Neural crest cell (in vitro differentiated cells): ENCODE data around the gene SH3PXD2A. TPM values are rescaled to one million over a fixed set of nuclear protein-coding genes. Genes with fewer than 3 reads are reported as not detected.

Experiments used
- DNase-seq: peaks from one replicate; pipeline ENCODE4 v3.0.0; 2021; ENCODE audit warnings: low read depth, mixed read lengths, low spot score
- H3K27ac Mint-ChIP-seq: one replicate; pipeline ENCODE4 v1.8.0; 2021; ENCODE audit warnings: mild to moderate bottlenecking, mixed read lengths; ENCODE audit not compliant: unreplicated experiment
- H3K27me3 Mint-ChIP-seq: 2 replicates; pipeline ENCODE4 v1.8.0; 2021; ENCODE audit warnings: low read depth, mild to moderate bottlenecking, mixed read lengths
- H3K36me3 Mint-ChIP-seq: 2 replicates; pipeline ENCODE4 v1.8.0; 2021; ENCODE audit warnings: low read depth, mild to moderate bottlenecking, mixed read lengths
- H3K4me1 Mint-ChIP-seq: 2 replicates; pipeline ENCODE4 v1.8.0; 2021; ENCODE audit warnings: mixed read lengths
- H3K4me3 Mint-ChIP-seq: one replicate; pipeline ENCODE4 v1.8.0; 2021; ENCODE audit warnings: mild to moderate bottlenecking, mixed read lengths
- H3K9me3 Mint-ChIP-seq: 2 replicates; pipeline ENCODE4 v1.8.0; 2021; ENCODE audit warnings: mixed read lengths
- total RNA-seq: library from RNA; stranded (reverse); gene quantifications from 2 replicates; pipeline ENCODE4 v1.2.1, GENCODE V29; 2021
- TF ChIP-seq, protein P1 (sequence below): fragments of 200-600 bp; sonication (generic); conservative IDR thresholded peaks from 2 replicates; pipeline ENCODE4 v1.5.0; 2021; ENCODE audit warnings: antibody characterized with exemption, mild to moderate bottlenecking

Gene SH3PXD2A
- total RNA-seq, 1 donor from 2014 or later, result 22.8 TPM

GRCh38 chr10:103643381-103643780 lies 212.0 kb downstream of the SH3PXD2A start:
- TF ChIP-seq, protein P1, sequence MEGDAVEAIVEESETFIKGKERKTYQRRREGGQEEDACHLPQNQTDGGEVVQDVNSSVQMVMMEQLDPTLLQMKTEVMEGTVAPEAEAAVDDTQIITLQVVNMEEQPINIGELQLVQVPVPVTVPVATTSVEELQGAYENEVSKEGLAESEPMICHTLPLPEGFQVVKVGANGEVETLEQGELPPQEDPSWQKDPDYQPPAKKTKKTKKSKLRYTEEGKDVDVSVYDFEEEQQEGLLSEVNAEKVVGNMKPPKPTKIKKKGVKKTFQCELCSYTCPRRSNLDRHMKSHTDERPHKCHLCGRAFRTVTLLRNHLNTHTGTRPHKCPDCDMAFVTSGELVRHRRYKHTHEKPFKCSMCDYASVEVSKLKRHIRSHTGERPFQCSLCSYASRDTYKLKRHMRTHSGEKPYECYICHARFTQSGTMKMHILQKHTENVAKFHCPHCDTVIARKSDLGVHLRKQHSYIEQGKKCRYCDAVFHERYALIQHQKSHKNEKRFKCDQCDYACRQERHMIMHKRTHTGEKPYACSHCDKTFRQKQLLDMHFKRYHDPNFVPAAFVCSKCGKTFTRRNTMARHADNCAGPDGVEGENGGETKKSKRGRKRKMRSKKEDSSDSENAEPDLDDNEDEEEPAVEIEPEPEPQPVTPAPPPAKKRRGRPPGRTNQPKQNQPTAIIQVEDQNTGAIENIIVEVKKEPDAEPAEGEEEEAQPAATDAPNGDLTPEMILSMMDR, result no peak
- H3K27me3 Mint-ChIP-seq, result no peaks in the 10 kb centered on the region
- peaks cover 9% of the 10 kb centered on the region for H3K36me3 Mint-ChIP-seq
- no peak overlapping the region for H3K4me3 Mint-ChIP-seq
- no peak for DNase-seq
- H3K9me3 Mint-ChIP-seq, result no peaks in the 10 kb centered on the region
- peaks cover 28% of the 10 kb centered on the region for H3K4me1 Mint-ChIP-seq
- no peak overlapping the region for H3K27ac Mint-ChIP-seq

DNA sequence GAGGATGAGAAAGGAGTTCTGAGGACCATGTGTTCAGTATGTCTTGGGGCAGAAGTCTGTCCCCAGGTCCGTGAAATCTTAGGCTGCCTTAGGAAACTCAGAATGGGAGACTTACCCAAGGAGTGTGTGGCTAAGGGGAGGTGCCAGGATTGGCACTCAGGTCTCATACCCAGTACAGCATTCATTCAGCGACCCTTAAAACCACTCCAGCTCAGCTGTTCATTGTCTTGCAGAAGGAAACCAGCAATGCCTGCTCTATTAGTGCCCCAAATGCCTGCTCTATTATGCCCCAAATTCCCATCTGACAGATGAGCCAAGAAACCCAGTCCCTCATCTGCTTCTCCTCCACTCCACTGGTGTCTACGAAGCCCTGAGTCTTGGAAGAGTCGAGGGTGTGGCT lies 214.1 kb downstream of the SH3PXD2A start:
- Mint-ChIP-seq H3K27me3 (no peaks in the 10 kb centered on the region), H3K27ac (no peak overlapping the region), H3K4me1 (peaks cover 42% of the 10 kb centered on the region), H3K36me3 (peaks cover 6% of the 10 kb centered on the region), H3K4me3 (no peak overlapping the region), H3K9me3 (no peaks in the 10 kb centered on the region)
- DNase-seq, result no peak
- TF ChIP-seq, protein P1, result no peak

DNA sequence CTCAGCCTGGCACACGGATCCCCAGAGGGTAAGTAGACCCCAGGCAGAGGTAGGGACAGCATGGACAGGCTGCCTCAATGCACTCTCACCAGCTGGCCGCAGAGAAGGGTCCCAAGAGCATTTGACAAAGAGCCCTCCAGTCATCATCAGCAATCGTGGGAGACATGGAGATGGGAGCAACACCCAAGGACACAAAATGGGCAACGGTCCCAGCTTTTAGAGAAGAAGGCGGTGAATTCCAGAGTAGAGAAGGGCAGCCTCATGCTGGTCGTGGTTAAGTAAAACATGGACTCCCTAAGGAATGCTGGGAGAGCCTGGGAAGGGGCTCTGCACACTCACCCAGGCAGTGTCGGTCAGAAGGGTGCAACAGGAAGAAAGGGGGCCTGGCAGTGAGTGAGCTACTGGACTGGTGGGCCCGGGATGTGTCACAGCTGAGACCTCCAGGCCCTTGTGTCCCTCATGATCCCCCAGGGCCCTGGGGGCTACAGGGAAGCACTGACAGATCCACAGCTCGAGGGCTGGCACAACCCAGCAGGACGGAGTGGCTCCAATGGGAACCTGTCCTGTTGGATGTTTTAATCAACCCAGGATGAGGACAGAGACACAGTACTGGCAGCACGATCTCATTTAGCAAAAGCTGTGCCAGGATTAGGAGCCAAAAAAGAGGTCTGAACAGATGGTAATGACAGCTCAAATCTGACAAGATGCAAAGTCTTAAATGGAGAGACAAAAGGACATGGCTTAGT lies 214.8 kb downstream of the SH3PXD2A start:
- TF ChIP-seq, protein P1, result no peak
- H3K4me3 Mint-ChIP-seq, result no peak overlapping the region
- H3K4me1 Mint-ChIP-seq, result peaks cover 49% of the 10 kb centered on the region
- no peaks in the 10 kb centered on the region for H3K27me3 Mint-ChIP-seq
- DNase-seq, result no peak
- H3K36me3 Mint-ChIP-seq, result peaks cover 4% of the 10 kb centered on the region
- H3K9me3 Mint-ChIP-seq, result no peaks in the 10 kb centered on the region
- no peak overlapping the region for H3K27ac Mint-ChIP-seq

- DNase-seq, result no peak
- Mint-ChIP-seq H3K27ac (peak overlapping the region; percentile 8), H3K4me1 (peaks cover 60% of the 10 kb centered on the region), H3K4me3 (no peak overlapping the region), H3K27me3 (no peaks in the 10 kb centered on the region), H3K36me3 (no peaks in the 10 kb centered on the region), H3K9me3 (no peaks in the 10 kb centered on the region)
- TF ChIP-seq, protein P1, result no peak
These were observed 216.4 kb downstream of the SH3PXD2A start for GRCh38 chr10:103638948-103639347.

DNA sequence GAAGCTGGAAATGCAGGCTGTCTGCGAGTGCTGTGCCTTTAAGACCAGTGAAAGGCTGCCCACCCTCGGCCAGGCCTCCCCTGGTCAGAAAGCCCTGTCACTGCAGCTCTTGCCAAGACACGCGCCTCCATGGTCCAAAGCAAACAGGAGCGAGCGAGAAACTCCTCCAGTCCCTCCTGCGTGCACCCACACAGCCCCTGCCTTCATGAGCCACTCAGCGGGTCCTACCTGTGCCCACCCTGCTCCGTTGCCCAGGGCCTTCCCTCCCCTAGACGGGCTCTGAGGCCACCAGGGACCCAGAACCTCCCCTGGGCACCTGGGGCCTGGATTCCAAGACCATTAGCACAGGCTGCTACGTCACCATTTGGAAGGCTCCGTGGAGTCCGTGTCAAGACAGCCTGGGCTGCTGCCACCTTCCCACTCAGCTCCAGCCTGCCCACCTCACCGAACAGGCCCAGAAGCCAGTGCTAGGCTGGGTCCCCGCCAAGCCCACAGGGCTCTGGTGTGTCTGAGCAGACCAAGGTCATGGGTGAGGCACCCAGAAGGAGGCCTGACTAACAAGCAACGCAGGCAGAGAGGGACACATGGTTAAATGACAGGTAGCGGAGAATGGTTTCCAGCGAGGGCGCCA lies 217.3 kb downstream of the SH3PXD2A start:
- Mint-ChIP-seq H3K27me3 (no peaks in the 10 kb centered on the region), H3K36me3 (no peaks in the 10 kb centered on the region), H3K4me3 (no peak overlapping the region), H3K27ac (peak overlapping the region; percentile 97), H3K4me1 (peaks cover 60% of the 10 kb centered on the region), H3K9me3 (no peaks in the 10 kb centered on the region)
- TF ChIP-seq, protein P1, result no peak
- DNase-seq, result no peak
